GM12875 (cell line): ENCODE results near the gene SDC3.

ENCODE experiments used
- H3K4me3 ChIP-seq: one replicate; pipeline ENCODE4 v1.5.1; 2011; ENCODE audit warnings: low read depth, low read length, control low read depth
- TF ChIP-seq, protein P1 (sequence below): IDR thresholded peaks from 2 replicates; pipeline ENCODE4 v1.5.1; 2011; ENCODE audit warnings: low read depth, mild to moderate bottlenecking, control low read depth, inconsistent platforms, low read length, moderate library complexity, borderline replicate concordance; ENCODE audit not compliant: insufficient read depth

Gene SDC3

DNA sequence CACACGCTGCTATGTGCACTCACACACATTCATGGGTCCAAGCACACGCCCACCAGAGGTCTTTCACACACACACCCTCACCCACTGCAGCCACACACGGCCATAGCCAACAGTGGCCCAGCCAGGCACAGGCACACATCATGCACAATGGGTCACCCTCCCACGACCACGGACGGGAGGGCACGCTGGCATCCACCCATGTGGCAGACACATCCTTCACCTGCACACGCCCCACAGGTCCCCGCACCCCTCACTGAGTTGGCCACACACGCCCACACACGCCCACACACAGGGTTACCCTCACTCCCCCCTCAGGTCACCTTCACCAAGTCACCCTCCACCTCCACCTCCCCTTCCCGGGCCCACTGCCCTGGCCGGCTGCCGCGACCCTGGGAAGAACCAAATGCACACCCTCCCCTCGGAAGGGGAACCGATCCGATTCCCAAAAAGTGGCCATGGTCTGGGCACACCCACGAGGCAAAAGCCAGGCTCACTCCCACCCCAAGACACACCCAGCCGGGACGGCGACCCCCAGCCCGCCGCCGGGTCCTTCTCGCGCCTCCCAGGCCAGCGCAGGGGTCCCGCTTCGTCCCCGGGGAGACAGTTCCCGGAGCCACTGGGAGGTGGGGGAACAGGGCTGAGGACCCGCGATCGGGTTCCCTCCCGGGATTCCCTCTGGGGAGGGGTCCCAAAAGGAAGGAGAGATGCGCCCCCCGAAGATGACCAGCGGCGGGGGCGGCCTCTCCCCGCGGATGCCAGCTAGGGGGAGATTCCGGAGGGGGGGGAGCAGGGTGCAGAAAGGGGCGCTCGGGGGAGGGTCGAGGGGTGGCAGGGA, 860 bp downstream of the SDC3 start:
- TF ChIP-seq, protein P1, sequence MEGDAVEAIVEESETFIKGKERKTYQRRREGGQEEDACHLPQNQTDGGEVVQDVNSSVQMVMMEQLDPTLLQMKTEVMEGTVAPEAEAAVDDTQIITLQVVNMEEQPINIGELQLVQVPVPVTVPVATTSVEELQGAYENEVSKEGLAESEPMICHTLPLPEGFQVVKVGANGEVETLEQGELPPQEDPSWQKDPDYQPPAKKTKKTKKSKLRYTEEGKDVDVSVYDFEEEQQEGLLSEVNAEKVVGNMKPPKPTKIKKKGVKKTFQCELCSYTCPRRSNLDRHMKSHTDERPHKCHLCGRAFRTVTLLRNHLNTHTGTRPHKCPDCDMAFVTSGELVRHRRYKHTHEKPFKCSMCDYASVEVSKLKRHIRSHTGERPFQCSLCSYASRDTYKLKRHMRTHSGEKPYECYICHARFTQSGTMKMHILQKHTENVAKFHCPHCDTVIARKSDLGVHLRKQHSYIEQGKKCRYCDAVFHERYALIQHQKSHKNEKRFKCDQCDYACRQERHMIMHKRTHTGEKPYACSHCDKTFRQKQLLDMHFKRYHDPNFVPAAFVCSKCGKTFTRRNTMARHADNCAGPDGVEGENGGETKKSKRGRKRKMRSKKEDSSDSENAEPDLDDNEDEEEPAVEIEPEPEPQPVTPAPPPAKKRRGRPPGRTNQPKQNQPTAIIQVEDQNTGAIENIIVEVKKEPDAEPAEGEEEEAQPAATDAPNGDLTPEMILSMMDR: no peak
- no peak overlapping the region for H3K4me3 ChIP-seq

DNA sequence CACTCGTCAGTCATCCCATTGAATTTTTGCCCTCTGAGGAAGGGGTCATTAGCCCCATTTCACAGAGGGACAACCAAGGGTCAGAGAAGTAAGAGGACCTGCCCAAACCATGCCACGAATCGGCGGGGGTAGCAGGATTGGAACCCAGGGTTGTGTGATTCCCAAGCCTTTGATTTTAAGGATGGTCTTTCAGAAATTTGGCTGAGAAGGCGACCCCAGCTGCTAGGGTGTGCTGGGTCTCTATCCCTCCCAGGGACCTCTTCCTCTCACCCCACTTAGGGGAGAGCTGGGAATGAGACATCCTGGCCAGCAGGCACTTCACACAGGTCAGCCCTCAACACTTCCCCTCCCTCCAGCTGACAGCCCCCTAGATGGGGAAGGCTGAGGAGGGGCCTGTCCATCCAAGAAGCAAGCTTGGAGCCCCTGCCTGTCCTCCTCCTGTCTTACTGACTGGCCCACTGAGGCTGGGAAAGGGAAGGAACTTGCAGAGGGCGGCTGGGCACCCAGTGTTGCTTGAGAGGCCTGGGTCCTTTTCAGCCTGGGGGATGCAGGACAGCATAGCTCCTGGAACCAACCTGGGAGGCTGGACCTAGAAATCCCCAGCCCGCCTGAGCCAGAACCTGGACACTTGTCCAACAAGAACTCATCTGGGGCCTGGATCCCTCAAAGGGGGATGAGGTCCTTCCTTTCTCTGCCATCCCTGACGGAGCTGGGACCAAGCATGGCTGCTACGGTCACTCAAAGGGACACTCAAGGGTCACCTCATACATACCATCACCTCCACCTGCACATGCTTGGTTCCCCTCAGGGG, 1.7 kb downstream of the SDC3 start:
- TF ChIP-seq, protein P1: no peak
- no peak overlapping the region for H3K4me3 ChIP-seq

DNA sequence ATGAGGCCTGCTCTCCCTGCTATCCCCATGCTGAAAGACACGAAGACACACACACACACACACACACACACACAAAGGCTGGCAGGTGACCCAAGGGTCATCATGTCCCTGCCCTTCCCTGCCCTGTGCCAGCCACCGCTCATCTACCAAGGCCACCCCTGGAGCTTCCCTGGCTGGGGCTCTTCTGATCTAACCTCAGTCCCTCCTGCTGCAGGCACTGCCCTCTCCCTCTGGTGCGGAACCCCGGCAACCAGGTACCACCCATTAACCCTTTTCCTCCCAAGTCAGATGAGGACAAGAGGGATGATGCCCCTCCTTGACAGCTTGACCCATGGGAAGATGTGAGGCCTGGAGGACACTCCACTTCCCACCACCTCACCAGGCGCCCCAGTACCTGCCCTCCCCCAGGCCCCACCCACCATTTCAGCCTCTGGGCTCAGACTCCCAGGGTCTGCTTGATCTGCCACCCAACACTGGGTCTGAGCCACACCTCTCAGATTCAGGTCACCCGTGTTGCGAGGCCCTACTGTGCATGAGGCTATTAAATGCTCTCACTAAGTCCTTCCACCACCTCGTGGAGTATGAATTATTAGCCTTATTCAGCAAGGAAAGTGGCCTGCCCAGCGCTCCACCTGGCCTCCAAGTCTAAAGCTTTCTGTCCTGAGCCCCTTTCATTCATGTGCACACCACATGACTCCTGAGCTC, 2.5 kb downstream of the SDC3 start:
- no peak overlapping the region for H3K4me3 ChIP-seq
- TF ChIP-seq, protein P1: no peak

DNA sequence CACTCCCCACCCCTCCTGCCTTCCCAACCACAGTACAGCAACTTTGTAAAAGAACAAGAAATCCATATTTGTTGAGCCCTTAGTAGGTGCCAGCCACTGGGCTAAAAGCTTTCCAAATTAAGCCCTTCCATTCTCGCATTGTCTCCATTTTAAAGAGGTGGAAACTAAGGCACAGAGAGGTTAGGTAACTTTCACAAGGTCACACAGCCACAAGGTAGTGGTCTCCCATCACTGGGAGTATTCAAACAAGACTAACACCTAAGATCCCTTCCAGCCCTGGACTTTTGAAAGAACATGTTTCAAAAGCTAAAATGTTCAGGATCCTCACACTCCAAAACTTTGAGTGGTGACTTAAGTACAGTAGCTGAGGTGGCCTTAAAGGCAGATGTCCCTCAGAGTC, 3.2 kb downstream of the SDC3 start:
- H3K4me3 ChIP-seq: no peak overlapping the region
- TF ChIP-seq, protein P1: no peak

DNA sequence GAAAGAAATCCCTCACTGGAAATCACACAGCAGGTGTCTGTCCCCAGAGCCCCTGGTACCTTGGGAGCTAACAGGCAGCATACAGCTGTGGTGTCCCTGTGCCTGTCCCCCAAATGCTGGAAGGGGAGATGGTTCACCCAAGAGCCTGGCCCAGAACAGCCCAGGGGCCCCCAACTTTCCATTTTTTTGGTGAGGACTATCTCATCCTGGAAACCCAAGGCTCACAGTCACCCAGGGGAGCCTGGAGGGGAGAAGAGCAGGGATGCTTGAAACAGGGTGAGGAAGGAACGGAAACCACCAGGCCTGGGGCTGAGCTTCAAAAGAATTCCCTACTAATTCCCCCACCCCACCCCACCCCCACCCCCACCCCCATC, 3.6 kb downstream of the SDC3 start:
- TF ChIP-seq, protein P1: no peak
- no peak overlapping the region for H3K4me3 ChIP-seq

DNA sequence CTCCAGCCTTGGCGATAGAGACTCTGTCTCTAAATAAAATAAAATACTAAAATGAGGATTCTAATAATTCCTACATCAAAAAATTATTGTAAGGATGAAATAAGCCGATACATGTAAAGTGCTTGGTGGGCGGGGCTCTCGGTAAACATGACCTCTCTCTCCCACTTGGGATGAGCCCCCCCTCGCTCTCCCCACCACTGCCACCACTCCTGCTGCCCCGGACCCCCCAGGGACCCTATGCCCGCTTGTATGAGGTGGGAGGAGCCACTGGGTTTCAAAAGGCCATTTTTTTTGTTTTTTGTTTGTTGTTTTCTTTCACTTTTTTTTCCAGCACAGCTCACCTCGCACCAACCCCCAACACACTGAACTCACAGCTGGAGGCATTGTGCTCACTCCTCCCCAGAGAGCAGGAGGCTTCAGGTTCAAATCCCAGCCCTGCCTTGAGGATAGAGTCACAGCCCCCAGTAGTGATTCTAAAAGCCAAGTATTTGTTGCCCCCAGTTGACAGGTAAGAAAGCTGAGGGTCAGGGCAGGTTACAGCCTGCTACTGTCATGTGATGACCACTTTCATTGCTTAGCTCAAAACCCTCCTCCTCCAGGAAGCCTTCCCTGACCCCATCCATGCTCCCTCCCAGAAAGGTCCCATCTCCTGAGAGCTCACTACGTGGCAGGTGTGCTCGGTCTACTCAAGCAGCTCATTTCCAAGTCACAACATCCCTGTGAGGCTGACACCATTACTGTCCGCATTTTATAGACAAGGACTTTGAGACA, 4.2 kb downstream of the SDC3 start:
- no peak overlapping the region for H3K4me3 ChIP-seq
- TF ChIP-seq, protein P1: no peak
